ENCODE measurements around the gene BIRC3.

- TF ChIP-seq CTCF (IDR thresholded peaks at IDR 0.05): no peak
- no peak for TF ChIP-seq POLR2A (IDR thresholded peaks at IDR 0.05)
These were observed 34.2 kb upstream of the BIRC3 start for GRCh38 chr11:102283116-102283485.

All from esophagus squamous epithelium (tissue), 4 donors.